Endothelial cell (in vitro differentiated cells): ENCODE data around the gene GALNT9. TPM values are rescaled to one million over a fixed set of nuclear protein-coding genes. Genes with fewer than 3 reads are reported as not detected.

Source experiments
- DNase-seq: peaks from one replicate; pipeline ENCODE4 v3.0.0; 2021; ENCODE audit warnings: low spot score
- H3K27ac Mint-ChIP-seq: one replicate; pipeline ENCODE4 v1.8.0; 2021; ENCODE audit warnings: mixed read lengths, inconsistent platforms; ENCODE audit not compliant: unreplicated experiment
- H3K27me3 Mint-ChIP-seq: one replicate; pipeline ENCODE4 v1.8.0; 2021; ENCODE audit warnings: mild to moderate bottlenecking, moderate library complexity, mixed read lengths, inconsistent platforms; ENCODE audit not compliant: unreplicated experiment
- H3K36me3 Mint-ChIP-seq: one replicate; pipeline ENCODE4 v1.8.0; 2021; ENCODE audit warnings: mild to moderate bottlenecking, low read depth, mixed read lengths, inconsistent platforms; ENCODE audit not compliant: unreplicated experiment
- H3K4me1 Mint-ChIP-seq: one replicate; pipeline ENCODE4 v1.8.0; 2021; ENCODE audit warnings: mild to moderate bottlenecking, mixed read lengths, inconsistent platforms; ENCODE audit not compliant: unreplicated experiment
- H3K4me3 Mint-ChIP-seq: one replicate; pipeline ENCODE4 v1.8.0; 2021; ENCODE audit warnings: mild to moderate bottlenecking, mixed read lengths, inconsistent platforms; ENCODE audit not compliant: unreplicated experiment
- H3K9me3 Mint-ChIP-seq: one replicate; pipeline ENCODE4 v1.8.0; 2021; ENCODE audit warnings: mixed read lengths, inconsistent platforms; ENCODE audit not compliant: unreplicated experiment
- total RNA-seq: library from RNA; stranded (reverse); fragmentation: NEBNext Ultra II Directional; extraction: Animal tissue kit (Norgen Biotek cat#: 25700); gene quantifications from one replicate; pipeline ENCODE4 v1.2.1, GENCODE V29; 2021; ENCODE audit not compliant: unreplicated experiment
- TF ChIP-seq, protein P1 (sequence below): fragments of 200-600 bp; sonication (generic); IDR thresholded peaks from one replicate; pipeline ENCODE4 v1.5.0; 2021; ENCODE audit warnings: antibody characterized with exemption; ENCODE audit not compliant: unreplicated experiment

The GALNT9 gene
- total RNA-seq, 1 donor from 2014 or later, result not detected

GRCh38 chr12:132176385-132176919, 152.9 kb downstream of the GALNT9 start:
- Mint-ChIP-seq H3K36me3 (peaks cover 6% of the 10 kb centered on the region), H3K27me3 (peaks cover 13% of the 10 kb centered on the region), H3K27ac (no peak overlapping the region), H3K4me3 (no peak overlapping the region), H3K4me1 (peaks cover 4% of the 10 kb centered on the region), H3K9me3 (no peaks in the 10 kb centered on the region)
- DNase-seq, result no peak
- TF ChIP-seq, protein P1, sequence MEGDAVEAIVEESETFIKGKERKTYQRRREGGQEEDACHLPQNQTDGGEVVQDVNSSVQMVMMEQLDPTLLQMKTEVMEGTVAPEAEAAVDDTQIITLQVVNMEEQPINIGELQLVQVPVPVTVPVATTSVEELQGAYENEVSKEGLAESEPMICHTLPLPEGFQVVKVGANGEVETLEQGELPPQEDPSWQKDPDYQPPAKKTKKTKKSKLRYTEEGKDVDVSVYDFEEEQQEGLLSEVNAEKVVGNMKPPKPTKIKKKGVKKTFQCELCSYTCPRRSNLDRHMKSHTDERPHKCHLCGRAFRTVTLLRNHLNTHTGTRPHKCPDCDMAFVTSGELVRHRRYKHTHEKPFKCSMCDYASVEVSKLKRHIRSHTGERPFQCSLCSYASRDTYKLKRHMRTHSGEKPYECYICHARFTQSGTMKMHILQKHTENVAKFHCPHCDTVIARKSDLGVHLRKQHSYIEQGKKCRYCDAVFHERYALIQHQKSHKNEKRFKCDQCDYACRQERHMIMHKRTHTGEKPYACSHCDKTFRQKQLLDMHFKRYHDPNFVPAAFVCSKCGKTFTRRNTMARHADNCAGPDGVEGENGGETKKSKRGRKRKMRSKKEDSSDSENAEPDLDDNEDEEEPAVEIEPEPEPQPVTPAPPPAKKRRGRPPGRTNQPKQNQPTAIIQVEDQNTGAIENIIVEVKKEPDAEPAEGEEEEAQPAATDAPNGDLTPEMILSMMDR, result no peak

DNA sequence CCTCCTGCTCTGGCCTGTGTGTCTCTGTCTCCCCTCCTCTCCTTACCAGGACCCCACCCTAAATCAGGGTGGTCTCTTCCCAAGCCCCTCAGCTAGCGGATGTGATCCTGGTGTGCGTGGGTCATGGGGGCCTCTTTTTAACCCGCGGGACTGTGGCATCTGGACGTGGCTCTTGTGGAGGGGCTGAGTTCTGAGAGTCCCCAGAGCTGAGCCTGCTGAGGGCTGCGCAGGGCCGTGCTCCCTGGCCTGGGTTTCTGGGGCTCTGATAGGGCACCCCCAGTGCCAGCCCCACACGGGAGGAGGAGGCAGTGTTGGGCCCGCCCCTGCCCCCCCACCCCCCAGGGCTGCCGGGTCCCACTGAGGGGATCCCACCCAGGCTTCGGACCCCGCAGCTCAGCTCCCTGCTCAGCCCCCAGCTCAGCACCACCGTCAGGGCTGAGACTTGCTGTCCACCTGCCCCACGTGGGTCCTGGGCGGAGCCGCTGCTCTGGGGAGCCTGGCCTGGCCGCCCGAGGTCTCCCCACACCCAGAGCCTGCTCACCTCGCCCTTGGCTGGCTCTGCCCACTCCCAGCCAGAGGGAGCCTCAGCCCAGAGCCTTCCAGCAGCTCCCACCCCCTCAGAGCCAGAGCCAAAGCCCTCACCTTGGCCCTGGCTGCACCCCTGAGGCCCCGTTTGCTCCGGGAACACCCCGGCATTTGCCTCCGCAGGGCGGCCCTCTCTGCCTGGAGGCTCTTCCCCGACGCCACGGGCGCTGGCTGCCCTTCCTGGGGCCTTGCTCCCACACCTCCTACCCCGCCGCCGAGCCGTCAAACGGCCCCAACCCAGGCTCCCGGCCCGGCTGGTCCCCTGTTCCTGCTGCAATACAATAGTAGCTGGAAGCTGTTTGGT, 153.6 kb downstream of the GALNT9 start:
- DNase-seq, result no peak
- peaks cover 10% of the 10 kb centered on the region for H3K27me3 Mint-ChIP-seq
- no peaks in the 10 kb centered on the region for H3K36me3 Mint-ChIP-seq
- H3K4me3 Mint-ChIP-seq, result no peak overlapping the region
- TF ChIP-seq, protein P1, result no peak
- H3K4me1 Mint-ChIP-seq, result peaks cover 4% of the 10 kb centered on the region
- no peaks in the 10 kb centered on the region for H3K9me3 Mint-ChIP-seq
- H3K27ac Mint-ChIP-seq, result no peak overlapping the region

GRCh38 chr12:132174839-132175490, 154.4 kb downstream of the GALNT9 start:
- Mint-ChIP-seq H3K36me3 (no peaks in the 10 kb centered on the region), H3K4me1 (peaks cover 4% of the 10 kb centered on the region), H3K27me3 (peaks cover 15% of the 10 kb centered on the region), H3K27ac (no peak overlapping the region), H3K4me3 (no peak overlapping the region), H3K9me3 (no peaks in the 10 kb centered on the region)
- TF ChIP-seq, protein P1, result no peak
- no peak for DNase-seq

- no peaks in the 10 kb centered on the region for H3K9me3 Mint-ChIP-seq
- H3K4me3 Mint-ChIP-seq, result no peak overlapping the region
- TF ChIP-seq, protein P1, result no peak
- DNase-seq, result no peak
- no peak overlapping the region for H3K27ac Mint-ChIP-seq
- no peaks in the 10 kb centered on the region for H3K36me3 Mint-ChIP-seq
- peaks cover 4% of the 10 kb centered on the region for H3K4me1 Mint-ChIP-seq
- peaks cover 17% of the 10 kb centered on the region for H3K27me3 Mint-ChIP-seq
These were observed 155.2 kb downstream of the GALNT9 start for GRCh38 chr12:132174015-132174838.
